Skin epidermis (tissue), 12 donors: ENCODE data around the gene PIP5K1B.

Experiments
- H3K27ac ChIP-seq, 21 experiments: fragments of 200-600 bp; sonication (generic) in 11 of 21; one replicate each; pipeline ENCODE4 v1.5.0; 2020; ENCODE audit warnings: mild to moderate bottlenecking in 3 of 21, inconsistent platforms in 2 of 21, moderate library complexity in 2 of 21
- H3K4me3 ChIP-seq, 7 experiments: fragments of 200-600 bp; sonication (generic) in 2 of 7; one replicate each; pipeline ENCODE4 v1.5.0; 2020; ENCODE audit warnings: inconsistent platforms in 2 of 7, mild to moderate bottlenecking in 2 of 7, moderate library complexity in 1 of 7

PIP5K1B gene

DNA sequence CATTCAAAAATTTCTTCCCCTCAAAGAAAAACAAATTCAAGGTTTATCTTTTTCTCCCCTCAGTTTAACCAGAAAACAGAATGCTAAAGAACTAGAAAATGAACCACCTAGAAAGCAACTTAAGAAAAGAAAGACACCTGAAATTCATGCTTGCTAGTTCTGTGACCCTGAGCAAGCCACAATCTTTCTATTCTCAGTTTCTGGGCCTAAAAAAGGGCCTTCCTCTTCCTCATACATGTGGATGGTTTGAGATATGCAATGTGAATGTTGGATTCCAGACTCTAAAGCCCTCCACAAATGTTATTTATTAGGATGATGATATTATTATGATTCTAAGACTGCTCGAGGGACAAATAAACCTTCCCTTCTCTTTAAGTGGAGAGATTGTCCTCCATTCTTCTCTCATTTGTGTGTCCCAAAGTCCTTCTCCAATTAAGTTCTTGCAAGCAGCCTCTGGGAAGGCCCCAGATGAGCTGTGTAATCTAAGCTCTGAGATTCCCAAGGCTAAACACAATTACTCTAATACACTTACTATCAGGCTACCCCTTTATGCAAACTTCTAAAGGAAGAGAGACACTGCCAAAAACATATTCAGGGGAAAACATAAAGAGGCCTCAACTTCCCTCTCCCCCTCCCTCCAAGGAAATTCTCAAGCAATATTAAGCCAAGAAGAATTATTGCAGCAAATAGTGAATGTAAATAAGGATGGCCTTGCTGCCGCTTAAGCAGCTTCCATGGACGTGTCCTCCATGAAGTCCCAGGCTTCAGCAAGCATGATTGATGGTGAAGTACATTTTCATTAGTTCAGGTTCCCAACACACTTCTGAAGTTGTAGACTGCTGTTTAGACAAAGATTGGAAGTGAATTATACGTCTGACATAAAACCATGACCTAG, 228.6 kb downstream of the PIP5K1B start:
- no peak overlapping the region for H3K4me3 ChIP-seq
- no peak overlapping the region for H3K27ac ChIP-seq

DNA sequence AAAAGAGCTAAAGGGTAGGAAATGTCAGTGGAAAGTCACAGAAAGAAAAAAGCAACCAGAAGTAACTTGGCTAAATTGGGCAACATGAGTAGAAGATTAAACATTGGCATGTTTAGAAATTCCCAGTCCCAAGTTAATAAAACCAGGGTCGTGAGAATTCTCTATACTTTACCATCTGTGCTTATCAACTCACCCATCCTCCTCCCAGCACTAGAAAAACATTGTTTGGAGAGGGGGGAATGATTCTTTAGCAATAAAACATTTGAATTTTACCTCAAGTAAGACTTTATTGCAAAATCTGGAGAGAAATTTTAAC, 229.2 kb downstream of the PIP5K1B start:
- Histone ChIP-seq H3K4me3 (no peak overlapping the region), H3K27ac (no peak overlapping the region)

DNA sequence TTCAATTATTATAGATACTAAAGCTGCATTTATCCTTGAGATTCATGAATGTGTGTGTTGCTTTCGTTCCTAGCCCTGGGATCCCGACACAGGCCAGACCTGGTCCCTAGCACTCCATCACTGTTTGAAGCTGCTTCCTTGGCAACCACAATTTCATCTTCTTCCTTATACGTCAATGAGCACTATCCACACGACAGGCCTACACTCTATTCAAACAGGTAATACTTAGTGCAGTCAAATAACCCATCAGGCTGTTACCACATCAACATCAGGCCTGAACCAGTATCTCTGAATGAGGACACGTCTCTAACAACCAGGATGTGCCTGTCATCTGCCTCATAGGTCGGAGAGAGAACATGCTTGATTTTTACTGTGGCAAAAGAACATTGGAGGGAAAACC, 235.5 kb downstream of the PIP5K1B start:
- Histone ChIP-seq H3K4me3 (no peak overlapping the region), H3K27ac (no peak overlapping the region)

DNA sequence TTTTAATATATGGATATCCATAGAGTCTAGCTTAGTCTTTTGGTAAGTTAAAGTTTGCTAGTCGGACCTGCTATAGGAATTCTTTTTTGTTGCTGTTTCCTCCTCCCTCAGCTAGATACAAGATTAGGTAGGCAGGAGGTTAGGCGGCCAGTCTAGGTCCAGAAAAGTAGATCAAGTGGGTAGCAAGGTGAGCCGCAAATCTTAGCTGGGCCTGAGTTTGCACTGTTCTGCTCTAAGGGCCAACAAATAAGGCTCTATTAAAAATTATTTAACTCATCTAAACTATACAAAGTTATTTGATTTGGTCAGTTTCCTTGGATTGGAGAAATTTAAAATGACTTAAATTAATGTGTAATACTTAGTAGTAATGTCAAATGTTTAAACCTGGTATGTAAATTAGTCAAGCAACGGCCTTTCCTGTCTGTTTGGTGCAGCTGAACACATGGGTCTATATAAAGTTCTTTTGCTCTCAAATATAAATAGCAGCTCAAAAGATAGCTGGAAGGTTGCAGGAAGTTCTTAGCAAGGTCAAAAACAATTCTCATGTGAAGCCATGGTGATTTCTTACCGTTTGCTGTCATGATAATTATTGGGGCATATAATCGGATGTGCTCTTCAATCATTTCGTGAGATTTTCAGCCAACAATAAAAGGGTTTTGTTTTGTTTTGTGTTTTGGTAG, 236.9 kb downstream of the PIP5K1B start:
- Histone ChIP-seq H3K27ac (no peak overlapping the region), H3K4me3 (no peak overlapping the region)

DNA sequence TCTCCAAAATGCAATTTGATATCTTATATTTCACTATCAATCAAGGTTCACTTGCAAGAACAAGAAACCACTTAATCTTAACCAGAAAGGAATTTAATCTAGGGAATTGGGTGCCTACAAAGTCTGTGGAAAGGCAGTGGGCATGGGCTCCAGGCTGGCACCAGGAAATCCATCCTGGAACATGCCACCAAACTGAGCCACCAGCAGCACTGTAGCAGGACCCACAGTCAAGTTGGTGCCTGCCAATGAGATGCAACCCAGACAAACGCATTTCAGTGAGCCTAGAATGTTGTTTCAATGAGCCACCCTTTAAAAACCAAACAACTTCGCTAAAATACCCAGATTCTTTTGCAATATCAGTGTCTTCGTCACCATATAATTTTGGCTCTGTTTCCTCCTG, 237.8 kb downstream of the PIP5K1B start:
- Histone ChIP-seq H3K4me3 (no peak overlapping the region), H3K27ac (no peak overlapping the region)

DNA sequence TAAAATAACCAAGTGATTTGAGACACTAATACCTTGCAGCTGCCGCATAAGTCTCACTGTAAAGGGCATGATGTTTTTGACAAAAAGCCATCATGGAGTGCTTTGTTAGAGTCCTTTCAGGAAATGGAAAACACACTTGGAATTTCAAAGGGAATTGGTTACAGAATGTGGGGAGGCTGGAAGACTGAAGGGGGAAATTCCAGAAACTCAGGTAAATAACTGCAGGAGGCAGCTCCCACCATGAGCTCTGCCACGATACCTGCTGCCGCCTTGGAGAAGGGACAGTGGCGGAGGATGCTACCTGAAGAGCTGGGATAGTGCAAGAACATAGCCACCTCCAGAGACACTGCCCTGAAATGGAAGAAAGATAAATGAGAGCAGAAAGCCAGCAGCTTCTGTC, 242.0 kb downstream of the PIP5K1B start:
- H3K4me3 ChIP-seq, result no peak overlapping the region
- H3K27ac ChIP-seq, result no peak overlapping the region

DNA sequence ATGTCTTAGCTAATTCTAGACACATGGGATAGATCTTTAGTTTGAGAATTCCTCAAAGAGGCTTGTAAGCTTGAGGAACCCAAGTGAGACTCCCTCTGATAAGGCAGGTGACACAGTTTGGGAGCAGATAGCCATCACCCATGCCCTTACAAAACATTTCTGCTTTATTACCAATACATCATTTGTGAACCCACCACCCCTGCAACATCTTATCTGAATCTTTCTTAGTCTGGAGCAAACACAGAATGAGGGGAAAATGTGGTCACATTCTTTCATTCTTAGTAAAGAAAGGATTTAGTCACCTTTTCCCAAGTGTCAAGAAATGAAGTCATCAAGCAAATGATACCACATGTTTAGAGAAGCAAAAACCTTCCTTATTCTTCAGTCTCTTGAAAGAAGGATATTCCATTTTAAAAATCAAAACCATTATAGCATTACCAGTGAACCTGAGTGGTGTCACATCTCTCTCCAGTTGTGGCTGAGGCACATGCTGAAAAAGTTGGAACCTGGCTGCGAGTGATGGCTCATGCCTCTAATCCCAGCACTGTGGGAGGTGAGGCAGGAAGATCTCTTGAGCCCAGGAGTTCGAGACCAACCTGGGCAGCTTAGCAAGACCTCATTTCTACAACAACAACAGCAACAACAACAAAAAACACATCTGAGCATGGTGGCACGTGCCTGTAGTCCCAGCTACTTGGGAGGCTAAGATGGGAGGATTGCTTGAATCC, 243.0 kb downstream of the PIP5K1B start:
- Histone ChIP-seq H3K4me3 (no peak overlapping the region), H3K27ac (no peak overlapping the region)

DNA sequence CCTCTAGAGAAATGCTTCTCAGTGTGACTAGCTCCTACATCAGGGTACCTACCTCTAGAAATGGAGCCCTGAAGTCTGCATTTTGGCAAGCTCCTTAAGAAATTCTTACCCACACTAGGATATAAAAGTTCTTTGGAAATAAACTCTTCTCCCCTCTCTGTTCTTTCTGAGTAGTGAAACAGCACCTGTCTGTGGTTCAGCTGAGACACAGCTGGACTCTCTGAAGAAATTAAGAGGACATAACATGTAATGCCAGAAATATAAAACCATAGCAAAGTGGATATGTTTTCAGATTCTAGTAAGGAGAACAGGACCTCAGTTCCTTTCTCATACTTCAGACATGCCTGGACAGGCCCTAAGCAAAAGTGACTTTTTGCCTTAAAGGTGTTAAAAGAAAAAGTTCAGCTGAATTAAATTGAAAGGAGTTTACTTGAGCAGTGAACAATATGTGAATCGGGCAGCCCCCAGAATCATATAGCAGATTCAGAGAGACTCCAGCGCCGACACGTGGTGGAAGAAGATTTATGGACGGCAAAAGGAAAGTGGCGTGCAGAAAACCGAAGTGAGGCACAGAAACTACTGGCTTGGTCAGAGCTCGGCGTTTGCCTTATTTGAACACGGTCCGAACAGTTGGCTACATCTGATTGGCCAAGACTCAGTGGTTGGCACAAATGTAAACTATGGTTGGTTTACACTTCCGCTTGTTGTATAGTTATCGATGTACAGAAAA, 244.4 kb downstream of the PIP5K1B start:
- Histone ChIP-seq H3K27ac (no peak overlapping the region), H3K4me3 (no peak overlapping the region)

DNA sequence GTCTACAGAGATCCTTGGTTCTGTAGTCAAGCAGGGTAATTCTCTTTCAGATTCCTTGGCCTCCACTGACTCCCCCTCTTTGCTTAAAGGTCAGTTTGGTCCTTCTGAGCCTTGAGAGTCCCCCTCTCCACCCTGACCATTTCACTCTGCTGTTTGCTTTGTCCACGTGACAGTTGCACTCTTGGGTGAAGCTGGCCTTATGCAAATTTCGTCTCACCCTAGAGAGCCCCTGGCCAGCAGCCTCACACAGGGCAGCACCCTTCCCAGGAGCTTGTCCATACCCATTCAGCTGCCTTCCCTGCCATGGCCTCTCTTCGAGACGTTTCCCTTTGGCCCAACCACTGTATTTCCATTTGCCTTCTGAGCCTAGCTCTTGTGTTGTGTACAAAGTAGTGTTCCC, 245.1 kb downstream of the PIP5K1B start:
- Histone ChIP-seq H3K4me3 (no peak overlapping the region), H3K27ac (no peak overlapping the region)

DNA sequence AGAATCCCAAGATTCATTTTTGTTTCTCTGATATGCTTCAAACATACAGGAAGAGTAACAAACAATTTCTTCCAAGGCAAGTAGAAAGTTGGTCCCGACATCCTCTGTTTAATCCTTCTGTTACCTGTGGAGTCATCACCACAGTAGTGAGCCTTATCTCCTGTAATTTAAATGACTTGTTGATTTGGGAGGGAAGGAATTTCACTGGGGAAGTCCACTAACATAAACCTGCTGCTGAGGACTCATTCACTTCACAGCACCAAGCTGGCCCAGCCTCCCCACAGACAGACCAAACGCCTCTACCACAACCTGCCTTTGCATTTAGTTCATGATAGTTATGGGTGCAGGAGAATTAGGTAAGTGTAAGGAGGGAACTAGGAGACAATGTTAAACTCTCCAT, 245.6 kb downstream of the PIP5K1B start:
- Histone ChIP-seq H3K4me3 (no peak overlapping the region), H3K27ac (no peak overlapping the region)

DNA sequence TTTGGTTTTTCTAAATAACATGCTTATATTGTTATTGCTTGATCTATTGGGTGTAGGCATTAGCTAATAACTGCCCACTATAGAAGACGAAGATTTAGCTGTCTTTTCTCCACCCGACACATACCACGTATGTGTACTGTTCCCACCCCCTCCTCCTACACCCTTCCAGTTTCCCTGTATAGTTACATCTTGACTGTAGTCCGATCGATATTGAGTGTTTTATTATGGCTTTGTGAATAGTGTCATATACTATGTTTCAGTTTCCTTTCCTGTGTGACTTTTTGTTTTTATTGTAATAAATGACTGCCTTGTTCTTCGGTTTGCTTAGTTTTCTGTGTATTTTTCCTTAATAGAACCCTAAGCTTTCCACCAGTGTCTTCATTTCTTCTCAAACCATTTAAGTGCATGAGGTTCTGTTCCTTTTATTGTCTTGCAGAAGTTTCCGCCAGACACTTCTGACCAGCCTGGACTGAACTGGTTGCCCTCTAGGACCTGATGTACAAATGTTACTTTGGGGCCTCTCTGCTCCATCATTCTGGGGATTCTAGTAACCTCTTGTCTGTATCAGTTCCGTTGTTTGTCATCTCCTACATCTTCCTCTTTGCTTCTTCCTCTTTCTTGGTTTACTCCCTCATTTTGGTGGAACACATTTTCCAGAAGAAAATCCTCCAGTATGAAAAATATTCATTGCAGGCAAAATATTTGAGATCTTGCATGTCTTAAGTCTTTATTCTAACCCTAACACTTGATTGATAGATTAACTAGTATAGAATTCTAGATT, 247.0 kb downstream of the PIP5K1B start:
- H3K27ac ChIP-seq, result peak overlapping the region in 1 of 21 experiments; percentile 29
- H3K4me3 ChIP-seq, result no peak overlapping the region

DNA sequence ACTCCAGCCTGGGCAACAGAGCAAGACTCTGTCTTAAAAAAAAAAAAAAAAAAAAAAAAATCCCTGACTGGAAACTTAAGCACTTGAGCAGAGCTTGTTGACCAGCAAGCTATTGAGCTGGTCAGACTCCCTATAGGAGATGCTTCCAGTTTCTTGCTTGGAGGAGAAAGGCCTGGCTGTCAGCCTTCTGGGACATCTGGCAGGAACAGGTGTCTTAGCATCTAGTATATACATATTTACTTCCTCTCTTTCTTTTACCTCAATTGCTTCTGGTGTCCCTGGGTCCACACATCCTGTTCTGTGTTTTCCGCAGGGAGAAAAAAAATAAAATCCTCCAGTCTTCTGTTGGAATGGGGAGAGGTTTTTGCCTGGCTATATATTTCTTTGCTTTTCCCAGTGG, 248.7 kb downstream of the PIP5K1B start:
- no peak overlapping the region for H3K27ac ChIP-seq
- no peak overlapping the region for H3K4me3 ChIP-seq

DNA sequence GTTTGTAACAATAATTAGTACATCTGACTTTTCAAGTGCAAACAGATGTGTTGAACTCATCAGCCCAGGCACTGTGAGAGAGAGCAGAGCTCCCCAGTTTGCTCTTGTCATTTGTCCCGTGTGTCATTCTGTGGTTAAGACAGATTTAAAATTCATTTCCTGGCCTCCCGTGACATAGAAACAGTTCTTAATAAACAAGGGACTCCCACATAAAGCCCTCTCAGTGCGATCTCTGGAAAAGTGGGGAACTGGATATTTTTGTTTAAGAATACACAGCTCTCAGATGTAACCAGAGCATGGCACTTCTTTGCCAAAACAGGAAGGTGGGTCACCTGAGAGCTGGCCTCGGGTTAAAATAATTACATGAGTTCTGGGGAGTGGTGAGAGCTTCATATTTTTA, 250.3 kb downstream of the PIP5K1B start:
- no peak overlapping the region for H3K27ac ChIP-seq

DNA sequence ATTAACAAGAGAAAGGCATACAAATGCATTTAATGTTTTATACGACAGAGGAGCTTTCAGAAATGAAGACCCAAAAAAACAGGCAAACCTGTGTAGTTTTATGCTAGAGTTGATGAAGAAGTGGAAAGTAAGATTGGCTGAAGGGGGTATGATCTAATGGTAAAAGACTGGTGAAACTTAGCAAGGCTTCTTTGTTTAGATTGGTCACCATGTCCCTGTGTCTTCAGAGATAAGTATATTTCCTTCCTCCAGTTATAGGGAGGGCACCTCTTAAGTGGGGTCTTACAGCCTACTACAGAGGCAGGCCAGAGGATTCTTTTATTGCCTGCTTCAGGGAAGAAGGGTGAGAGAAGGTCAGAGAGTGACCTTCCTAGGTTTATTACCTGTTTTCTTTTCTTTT, 252.4 kb downstream of the PIP5K1B start:
- Histone ChIP-seq H3K27ac (no peak overlapping the region), H3K4me3 (no peak overlapping the region)

More for the DNA sequence above, 250.3 kb downstream of the PIP5K1B start:
- no peak overlapping the region for H3K4me3 ChIP-seq

DNA sequence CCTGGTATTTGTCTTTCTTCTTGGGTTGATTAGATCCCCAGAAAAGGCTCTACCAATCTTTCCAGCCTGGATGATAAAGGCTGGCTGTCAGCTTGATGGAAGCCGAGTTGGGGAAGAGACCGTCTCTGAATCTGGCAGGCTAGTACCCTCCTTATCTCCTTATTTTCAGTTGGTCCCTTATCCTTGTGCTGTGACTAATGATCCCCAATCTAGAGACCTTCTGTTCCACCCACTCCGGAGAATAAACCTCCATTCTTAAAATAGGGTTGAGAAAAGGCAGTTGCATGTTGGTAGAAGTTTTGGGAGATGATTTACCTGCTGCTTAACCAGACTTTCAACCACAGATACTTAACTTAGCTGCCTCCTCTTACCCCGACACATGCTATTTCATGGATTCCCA, 256.5 kb downstream of the PIP5K1B start:
- no peak overlapping the region for H3K27ac ChIP-seq

DNA sequence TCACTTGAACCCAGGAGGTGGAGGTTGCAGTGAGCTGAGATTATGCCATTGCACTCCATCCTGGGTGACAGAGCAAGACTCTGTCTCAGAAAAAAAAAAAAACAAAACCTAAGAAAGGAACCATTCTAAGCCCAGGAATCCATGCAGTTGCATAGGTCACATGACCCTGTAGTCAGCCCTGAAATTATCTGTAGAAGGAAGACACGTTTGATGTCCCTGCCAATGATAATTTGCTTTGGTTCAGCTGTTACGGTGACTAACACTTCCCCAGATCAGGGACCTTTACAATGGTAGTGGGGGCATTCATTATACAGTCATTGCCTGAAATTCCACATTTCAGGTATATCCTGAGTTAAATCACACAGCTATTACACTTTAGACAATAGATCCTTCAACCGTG, 258.4 kb downstream of the PIP5K1B start:
- Histone ChIP-seq H3K4me3 (no peak overlapping the region), H3K27ac (no peak overlapping the region)

More for the DNA sequence above, 256.5 kb downstream of the PIP5K1B start:
- no peak overlapping the region for H3K4me3 ChIP-seq

DNA sequence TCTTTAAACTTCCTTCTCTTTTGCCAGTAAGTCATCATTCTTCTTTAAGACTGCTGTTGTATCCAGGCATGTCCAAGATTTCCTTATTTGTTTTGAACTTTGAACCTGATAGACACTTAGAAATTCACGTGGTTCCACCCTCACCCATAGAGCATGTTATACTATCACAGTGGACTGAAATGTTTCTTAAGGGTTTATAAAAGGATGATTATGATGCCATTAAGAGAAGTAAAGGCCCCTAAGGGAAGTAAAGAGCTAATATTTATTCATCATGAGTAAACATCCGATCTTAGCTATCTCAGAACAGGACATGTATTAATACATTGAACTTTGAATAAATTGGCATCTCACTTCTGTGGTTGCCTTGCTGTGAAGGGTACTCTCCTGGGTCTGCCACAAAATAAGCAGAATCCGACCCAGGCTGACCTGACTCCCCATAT, 259.1 kb downstream of the PIP5K1B start:
- Histone ChIP-seq H3K27ac (no peak overlapping the region), H3K4me3 (no peak overlapping the region)

DNA sequence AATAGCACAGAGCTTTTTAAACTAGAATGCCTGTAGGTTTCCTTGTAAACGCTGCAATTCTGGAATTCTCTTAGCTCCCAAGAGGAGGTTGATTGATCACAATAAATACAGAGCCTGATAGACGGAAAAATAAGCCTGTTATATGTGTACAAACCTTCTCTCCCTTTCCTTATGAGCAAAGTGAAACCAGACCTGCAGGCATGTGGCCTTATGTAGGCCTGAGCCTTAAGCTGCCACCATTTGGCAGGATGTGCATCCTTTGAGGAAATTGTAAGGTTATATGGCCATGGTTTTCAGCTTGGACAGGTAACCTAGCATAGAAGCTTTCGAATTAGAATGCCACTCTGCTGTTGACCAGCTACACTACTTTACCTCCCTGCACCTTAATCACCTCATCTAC, 259.7 kb downstream of the PIP5K1B start:
- H3K27ac ChIP-seq, result no peak overlapping the region
- no peak overlapping the region for H3K4me3 ChIP-seq

DNA sequence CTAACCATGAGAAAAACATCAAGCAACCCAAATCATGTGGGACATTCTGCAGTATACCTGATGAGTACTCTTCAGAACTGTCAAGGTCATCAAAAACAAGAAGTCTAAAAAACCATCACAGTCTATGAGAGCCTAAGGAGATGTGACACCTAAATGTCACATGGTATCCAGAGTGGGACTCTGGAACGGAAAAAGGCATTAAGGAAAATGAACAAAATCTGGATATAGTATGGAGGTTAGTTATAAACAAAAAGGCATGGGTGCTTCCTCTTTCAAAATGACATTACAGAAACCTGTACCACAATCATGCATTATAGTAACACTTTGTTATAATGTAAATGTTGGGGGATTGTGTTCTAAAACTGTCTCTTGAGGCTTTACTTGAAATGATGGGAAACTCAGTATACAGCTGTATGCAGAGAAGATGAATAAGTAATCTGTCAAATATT, 261.5 kb downstream of the PIP5K1B start:
- Histone ChIP-seq H3K27ac (no peak overlapping the region), H3K4me3 (no peak overlapping the region)
